GM12878 (cell line): Measurements from ENCODE around the gene PLXND1. TPM values are rescaled to one million over a fixed set of nuclear protein-coding genes. Genes with fewer than 3 reads are reported as not detected.

Experiments
- CREB1 ChIP-seq: IDR thresholded peaks from 2 replicates; pipeline ENCODE4 v1.6.1; 2012; ENCODE audit warnings: low read depth, mild to moderate bottlenecking, inconsistent platforms
- KDM1A ChIP-seq: fragments of 200-600 bp; sonication (generic); IDR thresholded peaks from 2 replicates; pipeline ENCODE4 v1.6.1; 2016; ENCODE audit warnings: borderline replicate concordance
- NR2F1 ChIP-seq: fragments of 450-650 bp; conservative IDR thresholded peaks from 2 replicates; pipeline ENCODE4 v1.6.1; 2017; ENCODE audit warnings: mild to moderate bottlenecking
- RFX5 ChIP-seq: IDR thresholded peaks from 2 replicates; pipeline ENCODE4 v1.6.1; 2011; ENCODE audit warnings: low read depth, low read length, improper control_type of control experiment
- SMAD1 ChIP-seq: fragments of 450-650 bp; IDR thresholded peaks from 2 replicates; pipeline ENCODE4 v1.6.1; 2018; ENCODE audit warnings: mild to moderate bottlenecking, low read depth; ENCODE audit not compliant: partially characterized antibody
- STAT3 ChIP-seq: IDR thresholded peaks from 2 replicates; pipeline ENCODE4 v1.6.1; 2011; ENCODE audit warnings: low read depth, low read length, improper control_type of control experiment
- TAF1 ChIP-seq: IDR thresholded peaks from 2 replicates; pipeline ENCODE4 v1.6.1; 2011; ENCODE audit warnings: mild to moderate bottlenecking, low read depth, low read length, borderline replicate concordance
- polyA plus RNA-seq, 11 experiments: library from polyadenylated mRNA; depleted of rRNA in 4 of 11; unstranded in 6 of 11; stranded (reverse) in 5 of 11; fragments of >200 nt; fragmentation: Nextera tagmentation in 4 of 11; fragmentation: Illumina TruSeq in 1 of 11; extraction: Ambion mirVana in 4 of 11; extraction: Trizol in 1 of 11; gene quantifications; 1 replicate in 1 of 11; 2 replicates in 10 of 11; pipeline versions ENCODE4 v1.2.1 to v1.2.3, GENCODE V29; 2011 to 2016; ENCODE audit warnings: inconsistent platforms in 2 of 11, missing spikeins in 2 of 11, low read depth in 1 of 11
- total RNA-seq, 4 experiments: library from RNA; depleted of rRNA in 3 of 4; stranded (reverse); fragments of >200 nt in 3 of 4; fragmentation: Illumina TruSeq in 1 of 4; extraction: Trizol in 1 of 4; gene quantifications; 2 replicates each; pipeline versions ENCODE4 v1.2.1 to v1.2.3, GENCODE V29; 2013 to 2021
- TF ChIP-seq, protein P1 (sequence below): IDR thresholded peaks from 2 replicates; pipeline ENCODE4 v1.6.1; 2012; ENCODE audit warnings: low read depth, low read length, improper control_type of control experiment
- TF ChIP-seq, protein P2 (sequence below): fragments of 450-650 bp; IDR thresholded peaks from 2 replicates; pipeline ENCODE4 v1.6.1; 2017; ENCODE audit warnings: mild to moderate bottlenecking, moderate library complexity
- TF ChIP-seq, protein P3 (sequence below): IDR thresholded peaks from 2 replicates; pipeline ENCODE4 v1.6.1; 2011; ENCODE audit warnings: low read depth, mild to moderate bottlenecking, low read length, moderate library complexity, borderline replicate concordance; ENCODE audit errors: extremely low read depth

The PLXND1 gene
- total and polyA plus RNA-seq, 10 of the 15 experiments (the other 5 are each of a cell fraction or from before 2014, with no cell fraction given) = 0.01 to 2.3 (median 0.72) TPM; not detected in 7

DNA sequence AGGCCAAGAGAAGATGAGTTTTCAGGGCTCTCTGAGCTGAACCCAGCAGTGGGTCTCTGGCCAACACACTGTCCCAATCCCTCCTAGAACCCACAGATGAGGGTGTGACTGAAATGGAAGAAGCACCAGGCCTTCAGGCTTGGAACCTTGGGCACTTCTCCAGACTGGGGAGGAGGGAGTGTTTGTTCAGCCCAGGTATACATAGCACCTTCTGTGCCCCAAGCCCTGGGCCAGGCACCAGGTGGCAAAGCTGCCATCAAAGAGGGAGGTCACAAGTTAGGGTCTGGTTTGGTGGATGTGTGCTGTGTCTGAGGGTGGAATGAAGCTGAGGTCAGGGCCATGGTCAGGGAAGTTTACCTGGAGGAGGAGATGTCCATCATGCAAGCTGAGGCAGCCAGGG lies 93.9 kb downstream of the PLXND1 start (continued):
- TF ChIP-seq SMAD1 (no peak), STAT3 (no peak), TAF1 (no peak), CREB1 (no peak), RFX5 (no peak), NR2F1 (no peak), KDM1A (no peak)
- TF ChIP-seq, protein P1, sequence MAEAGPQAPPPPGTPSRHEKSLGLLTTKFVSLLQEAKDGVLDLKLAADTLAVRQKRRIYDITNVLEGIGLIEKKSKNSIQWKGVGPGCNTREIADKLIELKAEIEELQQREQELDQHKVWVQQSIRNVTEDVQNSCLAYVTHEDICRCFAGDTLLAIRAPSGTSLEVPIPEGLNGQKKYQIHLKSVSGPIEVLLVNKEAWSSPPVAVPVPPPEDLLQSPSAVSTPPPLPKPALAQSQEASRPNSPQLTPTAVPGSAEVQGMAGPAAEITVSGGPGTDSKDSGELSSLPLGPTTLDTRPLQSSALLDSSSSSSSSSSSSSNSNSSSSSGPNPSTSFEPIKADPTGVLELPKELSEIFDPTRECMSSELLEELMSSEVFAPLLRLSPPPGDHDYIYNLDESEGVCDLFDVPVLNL = no peak
- TF ChIP-seq, protein P2, sequence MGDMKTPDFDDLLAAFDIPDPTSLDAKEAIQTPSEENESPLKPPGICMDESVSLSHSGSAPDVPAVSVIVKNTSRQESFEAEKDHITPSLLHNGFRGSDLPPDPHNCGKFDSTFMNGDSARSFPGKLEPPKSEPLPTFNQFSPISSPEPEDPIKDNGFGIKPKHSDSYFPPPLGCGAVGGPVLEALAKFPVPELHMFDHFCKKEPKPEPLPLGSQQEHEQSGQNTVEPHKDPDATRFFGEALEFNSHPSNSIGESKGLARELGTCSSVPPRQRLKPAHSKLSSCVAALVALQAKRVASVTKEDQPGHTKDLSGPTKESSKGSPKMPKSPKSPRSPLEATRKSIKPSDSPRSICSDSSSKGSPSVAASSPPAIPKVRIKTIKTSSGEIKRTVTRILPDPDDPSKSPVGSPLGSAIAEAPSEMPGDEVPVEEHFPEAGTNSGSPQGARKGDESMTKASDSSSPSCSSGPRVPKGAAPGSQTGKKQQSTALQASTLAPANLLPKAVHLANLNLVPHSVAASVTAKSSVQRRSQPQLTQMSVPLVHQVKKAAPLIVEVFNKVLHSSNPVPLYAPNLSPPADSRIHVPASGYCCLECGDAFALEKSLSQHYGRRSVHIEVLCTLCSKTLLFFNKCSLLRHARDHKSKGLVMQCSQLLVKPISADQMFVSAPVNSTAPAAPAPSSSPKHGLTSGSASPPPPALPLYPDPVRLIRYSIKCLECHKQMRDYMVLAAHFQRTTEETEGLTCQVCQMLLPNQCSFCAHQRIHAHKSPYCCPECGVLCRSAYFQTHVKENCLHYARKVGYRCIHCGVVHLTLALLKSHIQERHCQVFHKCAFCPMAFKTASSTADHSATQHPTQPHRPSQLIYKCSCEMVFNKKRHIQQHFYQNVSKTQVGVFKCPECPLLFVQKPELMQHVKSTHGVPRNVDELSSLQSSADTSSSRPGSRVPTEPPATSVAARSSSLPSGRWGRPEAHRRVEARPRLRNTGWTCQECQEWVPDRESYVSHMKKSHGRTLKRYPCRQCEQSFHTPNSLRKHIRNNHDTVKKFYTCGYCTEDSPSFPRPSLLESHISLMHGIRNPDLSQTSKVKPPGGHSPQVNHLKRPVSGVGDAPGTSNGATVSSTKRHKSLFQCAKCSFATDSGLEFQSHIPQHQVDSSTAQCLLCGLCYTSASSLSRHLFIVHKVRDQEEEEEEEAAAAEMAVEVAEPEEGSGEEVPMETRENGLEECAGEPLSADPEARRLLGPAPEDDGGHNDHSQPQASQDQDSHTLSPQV = no peak
- TF ChIP-seq, protein P3, sequence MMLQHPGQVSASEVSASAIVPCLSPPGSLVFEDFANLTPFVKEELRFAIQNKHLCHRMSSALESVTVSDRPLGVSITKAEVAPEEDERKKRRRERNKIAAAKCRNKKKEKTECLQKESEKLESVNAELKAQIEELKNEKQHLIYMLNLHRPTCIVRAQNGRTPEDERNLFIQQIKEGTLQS = no peak
